OCI-M1 (cell line): ENCODE measurements around the gene PLD5.
A peak's percentile ranks its signal among the peaks of the same experiment; 100 is the strongest.
"Not testable (repeated sequence)": the region's sequence is repeated elsewhere in the genome, so short reads cannot be mapped to it uniquely, and the experiment has no call there.

ENCODE experiments used
- DNase-seq: peaks from one replicate; lab custom pipeline; 2025; lab: John Stamatoyannopoulos, UW

Gene PLD5

DNA sequence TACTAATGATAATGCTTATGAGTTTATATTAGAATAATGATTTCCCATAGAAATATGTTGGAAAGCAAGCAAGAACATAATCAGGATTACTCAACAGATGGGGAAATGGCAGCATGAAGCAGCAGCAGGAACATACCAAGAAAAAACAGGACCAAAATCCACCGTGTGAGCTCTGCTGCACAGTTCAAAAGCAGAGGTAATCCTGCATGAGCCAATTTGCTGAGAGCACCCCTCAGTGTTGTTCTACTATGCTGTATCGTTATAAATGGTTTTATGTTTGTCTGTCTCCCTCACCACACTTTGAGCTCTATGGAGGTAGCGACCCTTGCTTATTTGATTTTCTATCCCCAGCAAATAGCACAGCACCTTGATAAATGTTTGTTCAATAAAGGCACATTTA is 246.1 kb downstream of the PLD5 start:
- not testable (repeated sequence) for DNase-seq

DNA sequence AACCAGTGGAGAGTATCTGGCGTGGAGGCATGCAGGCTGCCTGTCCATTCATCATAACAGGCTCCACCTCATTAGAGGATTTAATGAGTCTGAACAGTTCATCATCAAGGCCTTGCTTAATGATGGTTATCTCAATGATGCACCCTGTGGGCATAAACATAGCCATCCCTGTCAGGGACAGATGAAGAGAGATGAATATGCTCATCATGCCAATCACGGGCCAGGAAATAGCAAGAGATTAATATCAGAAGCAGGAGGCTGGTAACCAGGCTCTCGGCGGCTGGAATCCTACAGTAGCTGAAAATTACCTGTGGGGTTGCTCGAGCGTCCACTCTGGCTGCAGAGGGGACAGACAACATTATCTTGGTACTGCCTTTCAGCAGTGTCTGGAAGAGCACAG is 247.7 kb downstream of the PLD5 start:
- DNase-seq, result not testable (repeated sequence)

DNA sequence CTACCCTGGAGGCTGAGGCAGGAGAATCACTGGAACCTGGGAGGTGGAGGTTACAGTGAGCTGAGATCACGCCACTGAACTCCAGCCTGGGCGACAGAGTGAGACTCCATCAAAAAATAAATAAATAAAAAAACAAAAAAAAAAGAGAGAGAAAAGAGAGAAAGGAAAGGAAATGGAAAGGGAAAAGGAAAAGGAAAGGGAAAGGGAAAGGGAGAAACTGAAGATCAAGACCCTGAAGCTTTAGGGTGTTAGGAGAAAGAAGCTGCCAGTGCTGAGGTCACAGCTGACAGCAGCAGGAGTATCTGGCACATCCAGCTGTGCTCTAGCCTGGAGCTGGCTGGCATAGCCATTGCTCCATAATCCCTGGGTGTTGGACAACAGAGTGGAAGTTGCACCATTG is 257.5 kb downstream of the PLD5 start:
- DNase-seq, result not testable (repeated sequence)

DNA sequence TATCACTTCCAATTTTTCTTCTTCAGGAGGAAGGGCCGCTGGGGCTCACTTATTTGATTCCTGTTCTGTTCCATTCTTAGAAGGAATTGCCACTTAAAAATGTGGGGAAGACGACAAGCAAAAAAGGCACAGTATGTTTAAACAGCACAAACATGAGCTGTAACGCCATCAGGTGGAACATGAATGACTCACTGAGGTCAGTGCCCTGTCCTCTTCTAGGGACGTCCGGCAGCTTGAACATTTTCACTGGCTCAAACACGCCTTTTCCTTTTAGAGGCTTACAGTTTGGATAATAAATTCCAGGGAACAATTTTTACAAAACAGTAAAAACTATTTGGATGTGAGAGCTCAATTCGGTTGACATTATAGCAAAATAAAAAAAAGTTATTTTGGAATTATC is 260.1 kb downstream of the PLD5 start:
- DNase-seq, result not testable (repeated sequence)

DNA sequence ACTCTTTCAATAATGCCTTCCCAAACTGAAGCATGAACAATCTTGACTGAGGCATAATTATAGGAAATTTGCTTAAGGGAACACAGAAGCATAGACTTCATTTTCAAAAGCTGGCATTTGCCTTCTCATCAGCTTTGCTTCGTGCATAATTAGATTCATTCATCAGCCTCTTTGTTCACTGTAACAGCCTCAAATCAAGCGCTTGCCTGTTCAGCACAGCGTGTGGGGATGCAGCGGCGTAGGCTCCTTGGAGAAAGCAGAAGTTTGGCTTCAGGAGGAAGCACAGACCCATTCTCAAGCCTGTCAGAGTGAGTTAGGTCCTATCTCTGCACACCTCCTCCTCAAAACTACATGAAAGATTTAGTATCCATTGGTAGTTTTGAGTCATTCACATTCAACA is 279.2 kb downstream of the PLD5 start:
- peak; percentile 24 for DNase-seq

DNA sequence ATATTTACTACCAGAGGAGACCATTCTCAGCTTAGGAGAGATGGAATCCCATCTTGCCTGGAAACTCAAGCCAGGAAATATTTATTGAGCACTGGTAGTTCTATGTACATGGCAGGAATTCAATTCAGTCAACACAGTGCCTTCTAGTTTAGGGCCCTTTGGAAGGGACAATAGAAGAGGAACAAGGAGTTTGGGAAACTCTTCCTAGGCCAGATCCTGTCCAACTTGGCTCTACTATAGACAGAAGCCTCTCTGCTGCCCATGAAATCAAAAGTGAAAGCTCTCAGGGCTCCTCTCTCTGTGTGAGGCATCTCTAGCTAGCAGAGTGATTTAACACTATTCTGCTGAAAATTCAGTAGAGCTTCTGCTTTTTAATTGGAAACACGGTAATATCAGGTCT is 281.0 kb downstream of the PLD5 start:
- DNase-seq, result peak; percentile 91

DNA sequence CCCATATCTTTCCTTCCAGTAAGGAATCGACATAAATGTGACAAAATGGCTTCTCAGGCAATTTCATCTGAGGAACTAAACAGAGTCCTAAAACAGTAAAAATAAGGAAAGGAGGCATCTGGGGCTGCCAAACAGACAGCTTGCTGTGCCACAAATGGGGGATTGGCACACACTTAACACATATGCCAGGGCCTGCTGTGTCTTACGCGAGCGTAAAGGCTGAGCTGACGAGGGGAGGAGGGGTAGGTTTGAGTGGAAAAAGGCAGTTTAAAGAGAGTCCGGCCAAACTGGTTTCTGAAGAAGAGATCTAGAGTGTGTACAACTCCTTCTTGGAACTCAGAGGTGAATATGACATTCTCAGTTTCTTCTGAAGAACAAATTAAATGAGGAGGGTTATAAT is 281.5 kb downstream of the PLD5 start:
- DNase-seq, result peak; percentile 49

DNA sequence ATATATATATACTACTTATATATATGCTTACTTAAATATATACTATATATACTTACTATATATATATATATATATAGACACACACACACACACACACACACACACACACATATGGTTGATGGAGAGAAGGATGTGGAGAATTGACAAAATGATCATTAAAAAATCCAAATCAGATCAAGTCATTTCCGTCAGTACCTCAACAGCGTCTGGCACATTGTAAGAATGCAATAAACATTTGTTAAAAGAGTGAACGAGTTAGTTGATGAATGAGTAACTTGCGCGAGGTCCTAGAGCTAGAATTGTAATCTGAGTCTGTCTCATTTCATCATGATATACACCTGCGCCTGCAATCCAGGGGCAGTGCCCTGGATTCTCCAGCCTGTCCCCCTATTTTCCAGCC is 282.6 kb downstream of the PLD5 start:
- no peak for DNase-seq

DNA sequence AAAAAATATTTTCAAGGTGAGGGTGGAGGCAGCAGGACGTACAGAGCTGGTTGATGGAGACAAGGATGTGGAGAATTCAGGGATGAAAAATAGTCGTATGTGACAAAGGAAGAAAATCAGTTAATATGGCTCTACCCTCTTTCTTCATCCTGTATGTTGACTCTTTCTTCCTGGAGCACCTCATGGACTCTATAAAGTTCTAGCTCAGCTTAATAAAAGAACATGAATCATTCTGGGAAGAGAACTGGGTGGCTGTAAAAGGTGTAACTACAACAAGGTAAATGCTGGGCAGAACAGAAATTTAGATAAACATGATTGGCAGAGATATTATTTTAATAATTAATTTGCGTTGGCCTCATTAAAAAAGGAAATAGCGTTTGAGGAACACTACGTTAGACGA is 283.8 kb downstream of the PLD5 start:
- no peak for DNase-seq

DNA sequence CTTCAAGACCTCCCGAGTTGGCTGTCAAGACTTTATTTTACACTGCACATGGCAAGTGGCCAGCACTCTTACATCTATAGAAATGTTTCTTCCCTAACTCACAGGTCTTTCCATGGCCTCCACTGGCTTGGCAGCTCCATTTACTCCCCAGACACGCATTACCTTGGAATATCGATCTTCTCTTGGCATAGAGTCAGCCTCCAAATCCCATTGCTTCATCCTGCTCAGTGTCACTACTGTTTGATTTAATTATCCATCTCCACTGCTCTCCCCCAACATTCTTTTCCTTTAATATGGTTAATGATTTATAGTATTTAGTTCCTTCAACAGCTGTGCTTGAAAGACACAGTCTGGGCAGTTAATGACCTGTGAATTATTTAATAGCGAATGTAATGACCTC is 284.4 kb downstream of the PLD5 start:
- DNase-seq, result no peak

DNA sequence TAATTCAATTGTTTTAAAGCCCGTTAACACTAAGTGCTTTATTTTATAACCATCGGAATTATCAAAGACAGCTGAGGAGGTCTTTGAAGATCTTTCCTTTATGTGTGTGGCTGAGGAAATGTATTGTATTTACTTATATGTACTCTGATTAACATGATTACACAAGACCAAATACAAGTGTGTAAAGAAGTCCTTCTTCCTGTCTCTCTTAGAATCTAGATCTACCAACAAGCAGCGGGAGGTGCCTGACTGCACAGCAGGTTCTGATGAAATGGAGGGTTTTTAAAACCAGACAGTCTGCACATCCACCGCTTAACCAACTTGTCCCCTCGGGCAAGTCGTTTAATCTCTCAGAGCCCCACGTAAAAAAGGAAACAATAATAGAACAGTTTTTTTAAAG is 285.1 kb downstream of the PLD5 start:
- DNase-seq, result no peak

DNA sequence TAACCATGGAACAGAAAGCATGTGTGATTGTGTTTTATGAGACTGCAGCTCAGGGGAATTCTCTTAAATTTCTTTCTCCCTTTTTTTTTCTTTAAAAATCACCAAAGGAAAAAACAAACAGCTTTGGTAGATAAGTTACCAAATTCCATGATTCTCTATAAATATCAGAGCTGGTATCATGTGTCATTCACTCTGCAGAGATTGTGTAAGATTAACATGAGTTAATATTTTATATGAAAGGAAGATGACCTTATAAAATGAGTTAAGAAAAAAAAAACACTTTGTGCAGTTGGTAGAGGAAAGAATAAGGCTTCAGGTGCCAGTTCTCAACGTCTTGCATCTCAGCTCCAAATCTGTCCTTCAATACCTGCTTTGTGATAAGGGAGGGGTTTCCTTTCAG is 287.4 kb downstream of the PLD5 start:
- DNase-seq, result no peak

DNA sequence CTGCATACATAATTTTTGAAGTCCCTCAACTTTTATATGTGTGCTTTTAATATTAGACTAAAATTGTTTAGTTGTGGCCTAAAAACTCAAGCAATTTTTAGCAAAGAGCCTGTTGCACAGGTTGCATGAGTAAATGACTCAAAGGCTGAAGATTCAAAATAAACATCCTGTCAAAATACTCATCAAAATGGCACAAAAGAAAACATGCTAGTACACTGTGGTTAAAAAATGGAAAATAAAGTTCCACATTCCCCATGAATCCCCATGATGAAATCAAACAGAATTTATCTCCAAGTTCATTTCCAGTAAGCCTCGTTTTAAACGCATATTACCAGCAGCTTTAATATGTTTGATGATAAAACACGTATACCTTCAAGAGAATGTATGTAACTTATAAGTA is 295.5 kb downstream of the PLD5 start:
- DNase-seq, result no peak

DNA sequence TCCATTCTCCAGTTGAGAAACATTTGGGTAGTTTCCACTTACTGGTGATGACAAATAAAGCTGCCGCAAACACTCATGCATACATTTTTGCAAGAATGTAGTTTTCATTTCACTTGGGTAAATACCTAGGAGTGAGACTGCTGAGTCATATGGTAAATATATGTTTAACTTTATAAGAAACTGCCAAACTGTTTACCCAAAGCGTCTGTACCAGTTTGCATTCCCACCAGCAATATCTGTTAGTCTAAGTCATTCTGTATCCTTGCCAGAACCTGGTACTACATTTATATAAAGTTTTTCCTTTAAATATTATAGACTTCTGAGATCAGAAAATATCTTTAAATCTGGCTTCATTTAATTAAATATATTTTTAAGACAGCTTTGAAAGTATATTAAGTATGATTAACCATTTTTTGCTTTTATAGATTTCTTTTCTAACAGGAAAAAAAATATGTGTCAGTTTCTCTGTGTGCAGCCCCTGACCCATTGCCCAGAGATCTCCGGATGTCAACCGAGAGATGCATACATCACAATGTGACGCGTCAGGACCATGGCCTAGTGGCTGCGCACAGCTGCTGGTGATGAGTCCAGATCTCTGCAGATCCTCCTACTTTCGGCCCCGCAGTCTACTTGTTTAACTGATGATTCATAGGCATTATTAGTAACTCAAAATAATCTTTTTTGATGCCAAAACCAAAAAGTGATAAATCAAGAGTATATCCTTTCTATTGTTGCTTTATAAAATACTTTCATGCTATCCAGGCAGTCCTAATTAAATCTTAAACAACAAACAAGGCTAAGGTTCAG is 298.5 kb downstream of the PLD5 start:
- DNase-seq, result no peak

DNA sequence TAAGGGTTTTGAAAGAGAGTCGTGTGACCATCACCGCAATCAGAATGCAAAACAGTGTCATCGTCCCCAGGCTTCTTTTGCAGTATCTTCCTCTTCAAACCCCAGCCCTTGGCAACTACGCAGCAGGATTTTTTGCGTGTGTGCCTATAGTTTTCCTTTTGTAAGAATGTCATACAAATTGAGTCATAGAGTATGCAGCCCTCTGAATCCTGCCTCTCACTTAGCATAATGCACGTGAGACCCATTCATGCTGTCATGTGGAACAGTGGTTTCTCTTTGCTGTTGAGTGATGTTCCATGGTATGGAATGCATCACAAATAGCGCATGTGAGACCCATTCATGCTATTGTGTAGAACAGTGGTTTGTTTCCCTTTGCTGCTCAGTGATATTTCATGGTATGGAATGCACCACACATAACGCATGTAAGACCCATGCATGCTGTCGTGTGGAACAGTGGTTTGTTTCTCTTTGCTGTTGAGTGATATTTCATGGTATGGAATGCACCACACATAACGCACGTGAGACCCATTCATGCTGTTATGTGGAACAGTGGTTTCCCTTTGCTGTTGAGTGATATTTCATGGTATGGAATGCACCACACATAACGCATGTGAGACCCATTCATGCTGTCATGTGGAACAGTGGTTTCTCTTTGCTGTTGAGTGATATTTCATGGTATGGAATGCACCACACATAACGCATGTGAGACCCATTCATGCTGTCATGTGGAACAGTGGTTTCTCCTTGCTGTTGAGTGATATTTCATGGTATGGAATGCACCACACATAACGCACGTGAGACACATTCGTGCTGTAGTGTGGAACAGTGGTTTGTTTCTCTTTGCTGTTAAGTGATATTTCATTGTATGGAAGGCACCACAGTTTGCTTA is 299.4 kb downstream of the PLD5 start:
- DNase-seq, result not testable (repeated sequence)

DNA sequence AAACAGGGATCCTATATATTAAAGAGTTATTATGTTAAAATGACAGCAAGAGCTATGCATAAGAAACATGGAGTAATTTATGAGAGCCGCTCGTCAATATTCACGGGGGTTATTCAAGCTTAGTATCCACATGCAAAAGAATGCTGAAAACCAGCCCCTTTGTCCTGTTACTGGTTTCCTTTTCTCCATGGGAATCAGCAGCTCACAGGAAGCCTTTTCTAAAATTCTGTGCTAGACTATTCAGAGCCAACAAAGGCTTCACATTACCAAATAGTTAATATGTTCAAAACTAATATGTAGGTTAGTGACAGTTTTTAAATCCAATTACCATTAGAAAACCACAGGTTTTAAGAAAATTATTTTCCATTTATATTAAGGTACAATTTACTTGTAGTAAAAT is 300.0 kb downstream of the PLD5 start:
- DNase-seq, result no peak

DNA sequence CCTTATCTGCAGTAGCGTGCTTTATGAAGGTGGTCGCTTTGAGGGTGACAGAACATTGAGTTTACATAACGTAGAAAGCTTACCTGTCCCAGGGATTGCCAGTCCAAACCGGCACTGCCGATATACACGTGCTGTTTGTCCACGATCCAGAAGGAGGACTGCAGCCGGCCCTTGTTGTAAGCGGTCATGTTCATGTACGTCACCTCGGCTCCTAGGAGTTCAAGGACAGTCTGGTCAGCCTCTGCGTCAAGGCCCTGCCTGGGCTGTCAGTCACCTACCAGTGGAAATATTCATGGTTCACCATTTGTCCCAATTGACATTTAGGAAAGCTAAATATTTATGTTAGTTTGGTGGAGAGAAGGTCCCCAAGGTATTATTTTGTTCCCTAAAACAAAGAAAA is 304.6 kb downstream of the PLD5 start:
- no peak for DNase-seq

DNA sequence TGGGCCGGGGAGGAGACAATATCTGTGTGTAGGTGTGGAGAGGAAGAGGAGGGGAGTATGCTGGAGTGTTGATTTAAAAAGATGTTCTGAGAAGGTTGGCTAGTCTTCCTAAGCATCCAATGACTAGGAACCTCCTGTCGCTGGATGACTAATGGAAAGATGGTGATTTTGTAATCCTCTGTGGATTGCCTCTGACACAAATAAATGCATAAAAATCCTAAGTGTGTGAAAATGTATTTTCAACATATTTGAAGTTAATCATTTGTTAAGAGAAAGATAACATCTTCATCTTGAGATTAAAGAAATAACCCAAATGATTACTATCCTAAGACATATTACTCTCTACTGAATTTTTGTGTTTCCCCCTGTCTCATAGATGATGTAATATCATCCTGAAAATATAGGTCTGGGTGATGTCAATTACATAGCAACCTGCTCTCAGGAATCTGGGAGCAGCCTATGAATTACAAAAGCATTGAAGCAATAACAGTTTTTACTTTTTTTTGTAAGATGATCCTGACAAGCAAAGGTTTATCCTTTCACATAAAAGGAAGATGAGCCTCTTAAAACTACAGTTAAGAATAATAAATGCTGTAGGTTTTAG is 305.1 kb downstream of the PLD5 start:
- DNase-seq, result no peak

DNA sequence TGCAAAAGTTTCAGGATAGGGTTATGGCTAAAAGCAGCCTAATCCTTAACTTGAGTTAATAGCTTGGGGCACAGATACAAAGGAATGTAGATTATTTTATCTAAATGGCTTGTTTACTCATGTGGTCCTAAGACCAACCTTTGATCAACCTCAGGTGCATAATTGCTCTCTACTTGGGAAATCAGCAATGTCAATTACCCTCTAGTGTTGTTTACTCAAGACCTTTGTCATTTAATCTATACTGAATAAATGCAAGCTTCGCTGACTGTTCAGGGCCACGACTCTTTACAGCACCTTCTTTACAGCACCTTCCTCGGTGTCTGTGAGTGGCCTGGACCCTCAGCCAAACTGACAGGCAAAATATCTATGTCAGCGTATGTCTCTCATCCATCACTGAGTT is 308.1 kb downstream of the PLD5 start:
- no peak for DNase-seq

DNA sequence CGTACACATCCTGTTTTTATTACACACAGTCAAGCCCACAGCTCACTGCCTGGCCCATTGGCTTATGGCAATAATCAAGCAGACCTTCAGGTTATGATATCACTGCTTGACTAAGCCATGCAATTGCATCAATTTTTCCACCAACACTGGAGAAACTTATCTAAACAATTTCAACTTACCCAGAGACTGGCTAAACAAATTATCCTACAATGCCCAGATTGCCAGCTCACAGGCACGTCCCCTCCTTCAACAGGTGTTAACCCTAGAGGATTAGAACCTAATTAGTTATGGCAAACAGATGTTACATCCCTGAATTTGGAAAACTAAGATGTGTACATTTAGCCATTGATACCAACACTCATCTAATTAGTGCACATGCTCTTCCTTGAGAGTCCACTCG is 310.0 kb downstream of the PLD5 start:
- not testable (repeated sequence) for DNase-seq

DNA sequence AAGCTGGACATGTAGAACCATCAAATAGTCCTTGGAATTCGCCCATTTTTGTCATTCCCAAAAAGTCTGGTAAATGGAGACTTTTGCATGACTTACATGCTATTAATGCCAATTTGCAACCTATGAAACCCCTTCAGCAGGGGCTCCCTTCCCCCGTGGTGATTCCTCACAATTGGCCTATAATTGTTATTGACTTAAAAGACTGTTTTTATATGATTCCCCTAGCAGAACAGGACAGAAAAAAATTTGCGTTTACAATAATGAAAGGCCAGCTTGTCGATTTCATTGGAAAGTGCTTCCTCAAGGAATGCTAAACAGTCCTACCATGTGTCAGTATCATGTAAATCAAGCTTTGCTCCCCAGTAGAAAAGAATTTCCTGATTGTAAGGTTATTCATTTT is 311.5 kb downstream of the PLD5 start:
- not testable (repeated sequence) for DNase-seq

DNA sequence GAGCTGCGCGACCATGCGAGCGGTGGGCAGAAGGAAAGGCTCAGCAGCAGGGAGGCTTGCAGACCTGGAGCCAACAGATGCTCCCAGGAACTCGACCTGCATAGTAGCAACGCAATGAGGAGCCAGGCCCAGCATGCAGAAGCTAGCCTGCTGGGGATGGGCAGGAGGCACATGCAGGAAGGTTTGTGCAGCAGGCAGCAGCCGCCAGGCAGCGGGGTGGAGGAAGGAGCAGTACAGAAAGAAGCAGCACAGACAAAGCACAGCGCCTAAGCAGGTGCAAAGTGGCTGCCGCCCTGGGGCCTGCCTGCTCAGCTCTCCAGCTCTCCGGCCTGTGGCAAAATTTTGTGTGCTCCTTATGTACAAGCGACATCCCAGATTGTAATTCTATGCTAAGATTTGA is 312.1 kb downstream of the PLD5 start:
- no peak for DNase-seq
